ENCODE data around the gene CFD.

DNA sequence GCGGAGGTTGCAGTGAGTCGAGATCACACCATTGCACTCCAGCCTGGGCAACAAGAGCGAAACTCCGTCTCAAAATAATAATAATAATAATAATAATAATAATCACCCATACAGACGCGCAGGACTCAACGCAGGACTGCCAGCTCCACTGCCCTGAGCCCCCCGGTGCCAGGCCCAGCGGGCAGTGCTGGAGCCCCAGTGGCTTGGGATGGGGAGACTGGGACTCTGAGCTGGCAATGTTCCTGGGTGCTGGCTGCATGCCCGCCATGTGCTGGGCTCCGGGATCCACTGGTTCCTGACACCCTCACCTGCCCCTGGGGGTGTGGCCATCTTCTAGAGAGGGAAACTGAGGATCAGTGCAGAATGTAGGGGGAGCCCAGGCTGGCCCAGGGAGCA, 32.2 kb upstream of the CFD start:
- TF ChIP-seq ZNF777 (tag by site-specific recombination; IDR thresholded peaks at IDR 0.05; ENCODE audit: borderline replicate concordance) (no peak), ZNF274 (IDR thresholded peaks at IDR 0.05; ENCODE audit: low read length) (no peak), ZNF274 (tag by site-specific recombination; IDR thresholded peaks at IDR 0.05; ENCODE audit: borderline replicate concordance) (no peak), ZNF701 (tag by site-specific recombination; IDR thresholded peaks at IDR 0.05) (no peak), PRDM1 (tag by site-specific recombination; IDR thresholded peaks at IDR 0.05) (no peak), ZNF549 (tag by site-specific recombination; IDR thresholded peaks at IDR 0.05) (no peak), ZNF600 (tag by site-specific recombination; IDR thresholded peaks at IDR 0.05) (no peak), SCRT1 (tag by site-specific recombination; IDR thresholded peaks at IDR 0.05; ENCODE audit: borderline replicate concordance) (no peak)
- TF ChIP-seq, protein P1, sequence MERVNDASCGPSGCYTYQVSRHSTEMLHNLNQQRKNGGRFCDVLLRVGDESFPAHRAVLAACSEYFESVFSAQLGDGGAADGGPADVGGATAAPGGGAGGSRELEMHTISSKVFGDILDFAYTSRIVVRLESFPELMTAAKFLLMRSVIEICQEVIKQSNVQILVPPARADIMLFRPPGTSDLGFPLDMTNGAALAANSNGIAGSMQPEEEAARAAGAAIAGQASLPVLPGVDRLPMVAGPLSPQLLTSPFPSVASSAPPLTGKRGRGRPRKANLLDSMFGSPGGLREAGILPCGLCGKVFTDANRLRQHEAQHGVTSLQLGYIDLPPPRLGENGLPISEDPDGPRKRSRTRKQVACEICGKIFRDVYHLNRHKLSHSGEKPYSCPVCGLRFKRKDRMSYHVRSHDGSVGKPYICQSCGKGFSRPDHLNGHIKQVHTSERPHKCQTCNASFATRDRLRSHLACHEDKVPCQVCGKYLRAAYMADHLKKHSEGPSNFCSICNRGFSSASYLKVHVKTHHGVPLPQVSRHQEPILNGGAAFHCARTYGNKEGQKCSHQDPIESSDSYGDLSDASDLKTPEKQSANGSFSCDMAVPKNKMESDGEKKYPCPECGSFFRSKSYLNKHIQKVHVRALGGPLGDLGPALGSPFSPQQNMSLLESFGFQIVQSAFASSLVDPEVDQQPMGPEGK (tag by site-specific recombination; IDR thresholded peaks at IDR 0.05): no peak
- TF ChIP-seq, protein P2, sequence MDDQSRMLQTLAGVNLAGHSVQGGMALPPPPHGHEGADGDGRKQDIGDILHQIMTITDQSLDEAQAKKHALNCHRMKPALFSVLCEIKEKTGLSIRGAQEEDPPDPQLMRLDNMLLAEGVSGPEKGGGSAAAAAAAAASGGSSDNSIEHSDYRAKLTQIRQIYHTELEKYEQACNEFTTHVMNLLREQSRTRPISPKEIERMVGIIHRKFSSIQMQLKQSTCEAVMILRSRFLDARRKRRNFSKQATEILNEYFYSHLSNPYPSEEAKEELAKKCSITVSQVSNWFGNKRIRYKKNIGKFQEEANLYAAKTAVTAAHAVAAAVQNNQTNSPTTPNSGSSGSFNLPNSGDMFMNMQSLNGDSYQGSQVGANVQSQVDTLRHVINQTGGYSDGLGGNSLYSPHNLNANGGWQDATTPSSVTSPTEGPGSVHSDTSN (CRISPR knock-in tag; IDR thresholded peaks at IDR 0.05): no peak
- TF ChIP-seq, protein P3, sequence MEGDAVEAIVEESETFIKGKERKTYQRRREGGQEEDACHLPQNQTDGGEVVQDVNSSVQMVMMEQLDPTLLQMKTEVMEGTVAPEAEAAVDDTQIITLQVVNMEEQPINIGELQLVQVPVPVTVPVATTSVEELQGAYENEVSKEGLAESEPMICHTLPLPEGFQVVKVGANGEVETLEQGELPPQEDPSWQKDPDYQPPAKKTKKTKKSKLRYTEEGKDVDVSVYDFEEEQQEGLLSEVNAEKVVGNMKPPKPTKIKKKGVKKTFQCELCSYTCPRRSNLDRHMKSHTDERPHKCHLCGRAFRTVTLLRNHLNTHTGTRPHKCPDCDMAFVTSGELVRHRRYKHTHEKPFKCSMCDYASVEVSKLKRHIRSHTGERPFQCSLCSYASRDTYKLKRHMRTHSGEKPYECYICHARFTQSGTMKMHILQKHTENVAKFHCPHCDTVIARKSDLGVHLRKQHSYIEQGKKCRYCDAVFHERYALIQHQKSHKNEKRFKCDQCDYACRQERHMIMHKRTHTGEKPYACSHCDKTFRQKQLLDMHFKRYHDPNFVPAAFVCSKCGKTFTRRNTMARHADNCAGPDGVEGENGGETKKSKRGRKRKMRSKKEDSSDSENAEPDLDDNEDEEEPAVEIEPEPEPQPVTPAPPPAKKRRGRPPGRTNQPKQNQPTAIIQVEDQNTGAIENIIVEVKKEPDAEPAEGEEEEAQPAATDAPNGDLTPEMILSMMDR (tag by site-specific recombination; IDR thresholded peaks at IDR 0.05): no peak
- TF ChIP-seq, protein P4, sequence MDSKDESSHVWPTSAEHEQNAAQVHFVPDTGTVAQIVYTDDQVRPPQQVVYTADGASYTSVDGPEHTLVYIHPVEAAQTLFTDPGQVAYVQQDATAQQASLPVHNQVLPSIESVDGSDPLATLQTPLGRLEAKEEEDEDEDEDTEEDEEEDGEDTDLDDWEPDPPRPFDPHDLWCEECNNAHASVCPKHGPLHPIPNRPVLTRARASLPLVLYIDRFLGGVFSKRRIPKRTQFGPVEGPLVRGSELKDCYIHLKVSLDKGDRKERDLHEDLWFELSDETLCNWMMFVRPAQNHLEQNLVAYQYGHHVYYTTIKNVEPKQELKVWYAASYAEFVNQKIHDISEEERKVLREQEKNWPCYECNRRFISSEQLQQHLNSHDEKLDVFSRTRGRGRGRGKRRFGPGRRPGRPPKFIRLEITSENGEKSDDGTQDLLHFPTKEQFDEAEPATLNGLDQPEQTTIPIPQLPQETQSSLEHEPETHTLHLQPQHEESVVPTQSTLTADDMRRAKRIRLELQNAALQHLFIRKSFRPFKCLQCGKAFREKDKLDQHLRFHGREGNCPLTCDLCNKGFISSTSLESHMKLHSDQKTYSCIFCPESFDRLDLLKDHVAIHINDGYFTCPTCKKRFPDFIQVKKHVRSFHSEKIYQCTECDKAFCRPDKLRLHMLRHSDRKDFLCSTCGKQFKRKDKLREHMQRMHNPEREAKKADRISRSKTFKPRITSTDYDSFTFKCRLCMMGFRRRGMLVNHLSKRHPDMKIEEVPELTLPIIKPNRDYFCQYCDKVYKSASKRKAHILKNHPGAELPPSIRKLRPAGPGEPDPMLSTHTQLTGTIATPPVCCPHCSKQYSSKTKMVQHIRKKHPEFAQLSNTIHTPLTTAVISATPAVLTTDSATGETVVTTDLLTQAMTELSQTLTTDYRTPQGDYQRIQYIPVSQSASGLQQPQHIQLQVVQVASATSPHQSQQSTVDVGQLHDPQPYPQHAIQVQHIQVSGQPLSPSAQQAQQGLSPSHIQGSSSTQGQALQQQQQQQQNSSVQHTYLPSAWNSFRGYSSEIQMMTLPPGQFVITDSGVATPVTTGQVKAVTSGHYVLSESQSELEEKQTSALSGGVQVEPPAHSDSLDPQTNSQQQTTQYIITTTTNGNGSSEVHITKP (tag by site-specific recombination; IDR thresholded peaks at IDR 0.05): no peak
